Stimulated activated CD8-positive, alpha-beta memory T cell treated with anti-CD3 and anti-CD28 coated beads, Interleukin-7, amount 100 ng/mL, for 24 hours (primary cell): Measurements from ENCODE around the gene BTRC.
A peak's percentile ranks its signal among the peaks of the same experiment; 100 is the strongest.
"Not testable (repeated sequence)": the region's sequence is repeated elsewhere in the genome, so short reads cannot be mapped to it uniquely, and the experiment has no call there.

ENCODE experiments used
- DNase-seq: peaks from one replicate; pipeline ENCODE4 v3.0.0-alpha.2; 2020; ENCODE audit warnings: low read depth

The BTRC gene

GRCh38 chr10:101353692-101354327, at the start of gene BTRC:
Gene BTRC (plus strand): TSS chr10:101354165. CDS start chr10:101354181, 16 bp downstream.
- peak; percentile 87 for DNase-seq

- no peak for DNase-seq
Measured at GRCh38 chr10:101304316-101304715, 49.6 kb upstream of the BTRC start.

- no peak for DNase-seq
Measured at GRCh38 chr10:101305320-101306241, 48.4 kb upstream of the BTRC start.

- DNase-seq: no peak
Measured at GRCh38 chr10:101308051-101308450, 45.9 kb upstream of the BTRC start.

DNA sequence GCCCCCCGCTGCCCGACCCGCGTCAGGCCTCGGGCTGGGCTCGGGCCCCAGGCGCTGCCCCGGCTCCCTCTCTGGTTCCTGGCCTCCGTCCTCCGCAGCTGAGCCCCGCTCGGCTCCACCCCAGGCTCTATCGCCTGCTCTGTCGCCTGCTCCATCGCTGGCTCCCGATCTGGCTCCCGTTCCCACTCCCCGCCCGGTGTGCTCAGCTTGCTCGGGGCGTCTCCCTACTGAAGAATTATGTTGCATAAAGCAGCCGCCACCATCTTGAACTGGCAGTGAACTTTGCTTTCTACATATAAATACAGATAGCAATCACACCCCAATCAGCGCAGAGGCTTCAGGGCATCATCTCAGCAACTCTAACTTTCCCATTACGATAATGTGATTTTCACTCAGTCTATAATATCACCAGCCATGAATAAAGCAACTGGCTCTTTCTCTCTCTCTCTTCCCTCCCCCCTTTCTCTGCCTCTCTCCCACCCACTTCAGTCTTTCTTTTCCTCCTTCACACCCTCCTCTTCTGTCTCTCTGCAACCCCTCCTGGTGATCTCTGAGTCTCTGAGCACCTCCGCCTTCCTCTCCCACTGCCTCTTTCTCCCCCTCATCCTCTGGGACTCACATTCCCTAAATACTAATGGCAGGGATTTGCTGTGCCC, 43.3 kb upstream of the BTRC start:
- no peak for DNase-seq

- no peak for DNase-seq
Measured at GRCh38 chr10:101311185-101312066, 42.5 kb upstream of the BTRC start.

DNA sequence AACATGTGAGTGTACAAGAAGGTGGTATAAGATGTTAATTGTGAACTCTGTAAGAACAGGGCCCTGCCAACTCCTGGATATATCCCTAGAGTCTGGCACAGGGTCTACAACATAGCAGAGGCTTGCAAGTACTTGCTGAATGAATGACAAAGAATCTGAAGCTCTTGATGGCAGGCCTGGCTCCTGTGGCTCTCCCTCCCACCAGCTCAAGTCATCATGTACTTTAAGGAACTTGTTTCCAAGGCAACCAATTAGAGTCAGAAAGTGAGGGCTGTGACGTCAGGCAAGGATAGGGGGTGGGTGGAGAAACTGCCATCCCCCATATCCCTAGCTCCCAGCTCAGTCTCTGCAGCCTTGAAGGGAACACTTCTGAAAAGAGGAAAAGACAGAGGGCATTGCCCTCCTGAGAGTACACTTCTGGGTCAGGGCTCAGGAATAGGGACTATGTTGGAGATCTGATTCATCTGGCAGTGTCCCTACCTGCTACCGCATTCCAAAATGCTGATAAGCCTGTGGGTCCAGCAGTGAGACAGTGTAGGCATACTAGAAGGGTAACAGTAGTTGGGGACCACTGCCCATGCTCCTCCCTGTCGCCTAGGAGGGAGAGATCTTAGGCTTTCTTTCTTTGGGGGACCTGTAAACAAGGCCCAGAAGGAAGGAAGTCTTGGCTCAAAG, 34.6 kb upstream of the BTRC start:
- no peak for DNase-seq

DNA sequence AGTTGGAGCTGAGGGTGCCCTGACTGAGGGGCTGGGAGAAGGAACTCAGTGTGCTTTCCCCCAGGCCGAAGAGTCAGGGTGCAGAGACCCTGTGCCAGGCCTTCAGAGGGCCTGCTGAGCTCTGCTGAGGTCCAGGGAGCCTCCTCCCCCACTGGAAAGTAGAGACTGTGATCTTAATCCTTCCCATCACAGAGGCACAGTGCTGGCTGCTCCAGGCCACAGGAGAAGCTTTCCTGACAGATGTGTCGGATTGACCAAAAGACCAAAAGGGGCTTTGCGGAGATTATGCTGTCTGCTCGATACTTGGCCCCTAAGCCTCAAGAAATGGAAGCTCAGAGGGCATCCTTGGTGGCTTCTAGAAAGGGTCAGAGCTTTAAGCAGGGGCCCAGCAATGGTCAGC, 32.9 kb upstream of the BTRC start:
- no peak for DNase-seq

- no peak for DNase-seq
Measured at GRCh38 chr10:101322266-101323108, 31.5 kb upstream of the BTRC start.

- no peak for DNase-seq
Measured at GRCh38 chr10:101323495-101323894, 30.5 kb upstream of the BTRC start.

- DNase-seq: not testable (repeated sequence)
Measured at GRCh38 chr10:101327454-101327853, 26.5 kb upstream of the BTRC start.

DNA sequence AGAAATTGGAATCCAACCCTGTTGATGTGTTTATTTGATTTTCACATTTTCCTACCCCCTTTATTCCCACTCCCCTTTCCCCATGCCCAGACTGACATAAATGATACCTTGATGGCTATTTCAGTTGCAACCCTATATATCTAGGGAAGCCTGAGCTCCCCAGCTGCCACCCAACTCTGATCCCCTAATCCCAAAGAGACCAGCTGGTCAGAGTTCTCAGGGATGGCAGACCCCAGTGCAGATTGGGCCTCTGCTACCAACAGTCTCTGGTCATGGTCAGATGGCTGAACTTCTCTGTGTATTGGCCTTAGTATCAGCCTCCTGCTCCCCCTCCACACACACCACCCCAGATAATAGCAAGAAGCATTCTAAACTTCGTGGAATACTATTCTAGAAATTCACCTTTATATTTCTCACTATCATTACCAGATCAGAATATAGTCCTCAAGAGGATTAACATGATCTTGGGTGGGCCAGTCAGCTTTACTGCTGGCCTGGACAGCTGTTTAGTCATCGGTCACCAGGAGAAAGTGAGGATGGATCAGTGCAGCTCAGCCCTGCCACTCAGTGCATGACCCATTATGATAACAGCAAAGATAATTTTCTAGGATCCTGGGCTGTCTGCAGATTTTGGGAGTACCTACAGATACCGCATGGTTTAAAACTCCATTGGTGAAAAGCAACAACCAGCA, 24.5 kb upstream of the BTRC start:
- DNase-seq: no peak

GRCh38 chr10:101330231-101330630, 23.7 kb upstream of the BTRC start:
- no peak for DNase-seq

GRCh38 chr10:101330631-101331225, 23.2 kb upstream of the BTRC start:
- DNase-seq: no peak

DNA sequence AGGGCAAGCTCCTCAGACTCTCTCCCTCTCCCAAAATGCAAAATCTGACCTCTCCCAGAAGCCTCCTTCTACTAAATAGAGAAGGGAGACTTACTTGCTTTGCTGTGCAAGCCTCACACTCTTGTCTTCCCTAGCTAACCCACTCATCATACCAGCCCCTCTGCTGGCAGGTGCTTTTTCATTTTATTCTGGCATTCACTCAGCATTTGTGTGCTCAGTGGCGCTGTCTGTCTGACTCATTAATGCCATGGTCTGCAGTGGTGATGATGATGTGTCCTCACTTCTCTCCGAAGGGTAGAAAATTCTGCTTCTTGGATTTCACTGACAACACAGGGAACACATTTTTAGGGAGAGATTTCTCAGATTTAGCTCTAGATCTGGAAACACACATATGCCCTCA, 22.0 kb upstream of the BTRC start:
- no peak for DNase-seq

GRCh38 chr10:101334259-101334658, 19.7 kb upstream of the BTRC start:
- not testable (repeated sequence) for DNase-seq

GRCh38 chr10:101336382-101336781, 17.6 kb upstream of the BTRC start:
- no peak for DNase-seq

GRCh38 chr10:101337836-101338235, 16.1 kb upstream of the BTRC start:
- DNase-seq: no peak

- no peak for DNase-seq
Measured at GRCh38 chr10:101341438-101341837, 12.5 kb upstream of the BTRC start.
